Stimulated activated memory B cell treated with anti-CD40 and anti-IgM and Interleukin-4, amounts not matched to agents 10 μg/mL and 1 μg/mL and 100 μg/mL, for 72 hours (primary cell): ENCODE results near the gene FMNL2.

Experiments
- ATAC-seq: fragments of 150-1000 bp; cut with Tn5 transposase; 2 replicates; pipeline ENCODE4 v1.10.0; 2021
- H3K27ac Mint-ChIP-seq: one replicate; pipeline ENCODE4 v1.8.0; 2022; ENCODE audit warnings: mild to moderate bottlenecking, mixed read lengths
- H3K27me3 Mint-ChIP-seq: one replicate; pipeline ENCODE4 v1.8.0; 2022; ENCODE audit warnings: mixed read lengths
- H3K36me3 Mint-ChIP-seq: one replicate; pipeline ENCODE4 v1.8.0; 2022; ENCODE audit warnings: mixed read lengths
- H3K4me1 Mint-ChIP-seq: one replicate; pipeline ENCODE4 v1.8.0; 2022; ENCODE audit warnings: mixed read lengths
- H3K4me3 Mint-ChIP-seq: one replicate; pipeline ENCODE4 v1.8.0; 2022; ENCODE audit warnings: mild to moderate bottlenecking, moderate library complexity, mixed read lengths
- H3K9me3 Mint-ChIP-seq: one replicate; pipeline ENCODE4 v1.8.0; 2022; ENCODE audit warnings: mixed read lengths

FMNL2 gene

DNA sequence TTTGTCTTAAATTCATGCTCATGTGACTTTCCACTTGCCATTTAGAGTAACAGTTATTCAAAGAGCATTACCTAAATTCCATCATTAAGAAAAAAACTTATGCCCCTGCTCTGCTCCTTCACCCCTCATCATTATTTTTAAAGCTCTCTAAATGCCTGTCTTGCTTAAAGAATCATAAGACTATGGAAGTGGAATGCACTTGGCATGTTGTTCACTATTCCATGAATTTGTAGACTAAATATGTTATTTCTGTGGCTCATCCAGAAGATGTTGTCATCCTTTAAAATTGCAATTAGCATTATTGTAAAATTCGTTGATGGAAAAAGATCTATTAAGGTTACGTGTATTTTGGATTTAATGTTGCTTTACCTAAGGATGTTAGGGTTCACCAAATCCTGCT lies 61.8 kb downstream of the FMNL2 start:
- no peaks in the 10 kb centered on the region for H3K36me3 Mint-ChIP-seq

DNA sequence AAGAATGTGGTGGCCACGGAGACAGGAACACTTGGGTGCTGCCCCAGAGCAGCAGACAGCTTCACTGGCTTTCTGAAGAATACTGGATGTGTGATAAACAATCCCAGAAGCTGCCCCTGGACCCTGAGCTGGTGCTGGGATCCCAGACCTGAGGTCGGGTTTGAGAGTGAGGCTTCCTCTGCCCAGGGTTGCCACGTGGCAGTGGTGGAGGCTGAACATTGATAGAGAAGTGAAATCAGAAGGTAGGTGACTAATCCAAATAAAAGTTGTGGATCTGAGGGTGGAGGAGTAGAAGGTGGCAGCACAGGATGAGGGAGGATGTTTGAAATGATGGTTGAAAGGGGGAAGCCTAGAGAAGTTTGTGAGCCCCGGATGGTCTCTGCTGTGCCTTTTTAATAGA lies 64.0 kb downstream of the FMNL2 start:
- Mint-ChIP-seq H3K4me1 (peaks cover 16% of the 10 kb centered on the region), H3K9me3 (no peaks in the 10 kb centered on the region), H3K27ac (no peak overlapping the region), H3K27me3 (peaks cover 19% of the 10 kb centered on the region), H3K36me3 (no peaks in the 10 kb centered on the region), H3K4me3 (no peak overlapping the region)
- ATAC-seq = peak; percentile 14

More for the DNA sequence above, 61.8 kb downstream of the FMNL2 start:
- Mint-ChIP-seq H3K27me3 (peaks cover 19% of the 10 kb centered on the region), H3K9me3 (no peaks in the 10 kb centered on the region), H3K4me1 (peaks cover 16% of the 10 kb centered on the region), H3K27ac (no peak overlapping the region), H3K4me3 (no peak overlapping the region)
- ATAC-seq = no peak

DNA sequence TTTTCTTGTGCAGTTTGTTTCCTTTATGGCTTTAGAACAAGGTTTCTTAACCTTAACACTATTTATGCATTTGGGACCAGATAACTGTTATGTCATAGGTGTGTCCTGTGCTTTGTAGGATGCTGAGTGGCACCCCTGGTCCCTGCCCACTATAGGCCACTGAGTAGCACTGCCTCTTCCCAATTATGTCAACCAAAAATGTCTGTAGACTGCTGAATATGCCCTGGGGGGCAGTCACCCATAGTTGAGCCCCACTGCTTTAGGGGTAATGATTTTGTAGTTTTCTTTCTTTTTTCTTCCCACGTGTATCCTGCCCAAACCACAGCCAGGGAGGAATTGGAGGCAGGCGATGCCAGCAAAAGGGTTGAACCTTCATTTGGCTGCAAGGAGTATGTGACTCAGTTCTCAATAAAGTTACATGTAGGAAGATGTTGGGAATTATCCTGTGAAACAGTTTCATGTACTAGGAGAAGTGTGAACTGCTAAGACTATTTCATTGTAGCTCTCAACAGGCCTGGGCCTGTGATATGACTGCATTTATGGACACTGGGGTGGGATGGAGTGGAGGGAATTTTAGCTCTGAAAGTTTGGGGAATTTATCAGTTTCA lies 65.7 kb downstream of the FMNL2 start:
- no peak for ATAC-seq
- Mint-ChIP-seq H3K9me3 (no peaks in the 10 kb centered on the region), H3K27me3 (peaks cover 19% of the 10 kb centered on the region), H3K36me3 (no peaks in the 10 kb centered on the region), H3K4me1 (peaks cover 16% of the 10 kb centered on the region), H3K27ac (no peak overlapping the region), H3K4me3 (no peak overlapping the region)

DNA sequence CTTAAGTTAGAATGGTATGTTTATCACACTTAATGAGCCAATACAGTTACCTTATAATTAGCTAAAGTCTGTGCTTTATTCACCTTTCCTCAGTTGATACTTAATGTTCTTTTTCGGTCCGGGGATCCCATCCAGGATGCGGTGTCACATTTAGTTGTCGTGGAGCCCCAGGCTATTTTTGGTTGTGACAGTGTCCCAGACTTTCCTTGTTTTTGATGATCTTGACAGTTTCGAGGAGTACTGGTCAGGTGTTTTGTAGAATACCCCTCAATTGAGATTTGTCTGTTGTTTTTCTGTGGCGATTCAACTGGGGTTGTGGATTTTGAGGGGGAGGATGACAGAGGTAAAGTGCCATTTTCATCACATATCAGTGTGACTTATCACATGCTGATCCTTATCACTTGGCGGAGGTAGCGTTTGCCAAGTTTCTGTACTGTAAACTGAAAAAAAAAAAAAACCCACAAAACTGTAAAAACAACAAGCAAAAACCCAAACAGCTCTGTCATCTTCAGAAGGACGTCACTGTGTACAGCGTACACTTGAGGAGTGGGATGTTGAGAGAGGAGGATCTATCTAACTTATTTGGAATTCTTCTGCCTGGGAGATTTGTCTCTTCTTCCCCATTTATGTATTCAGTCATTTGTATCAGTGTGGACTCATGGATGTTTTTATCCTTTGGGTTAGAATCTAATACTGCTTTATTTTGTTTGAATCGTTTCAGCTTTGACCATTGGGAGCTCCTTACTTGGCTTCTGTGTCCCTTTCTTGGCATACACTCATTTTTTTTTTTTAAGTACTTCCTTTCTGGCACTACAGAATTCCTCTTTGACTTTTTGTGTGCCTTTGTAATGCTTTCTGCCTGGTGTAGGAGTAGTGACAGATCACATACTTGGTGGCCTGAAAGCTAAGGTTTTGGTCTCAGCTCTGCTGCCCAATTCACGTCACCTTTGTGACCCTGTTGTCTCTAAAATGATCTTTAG lies 68.1 kb downstream of the FMNL2 start:
- no peak for ATAC-seq
- H3K27ac Mint-ChIP-seq = no peak overlapping the region
- H3K9me3 Mint-ChIP-seq = no peaks in the 10 kb centered on the region
- no peaks in the 10 kb centered on the region for H3K36me3 Mint-ChIP-seq
- H3K4me3 Mint-ChIP-seq = no peak overlapping the region
- peaks cover 39% of the 10 kb centered on the region for H3K4me1 Mint-ChIP-seq
- H3K27me3 Mint-ChIP-seq = peaks cover 19% of the 10 kb centered on the region

DNA sequence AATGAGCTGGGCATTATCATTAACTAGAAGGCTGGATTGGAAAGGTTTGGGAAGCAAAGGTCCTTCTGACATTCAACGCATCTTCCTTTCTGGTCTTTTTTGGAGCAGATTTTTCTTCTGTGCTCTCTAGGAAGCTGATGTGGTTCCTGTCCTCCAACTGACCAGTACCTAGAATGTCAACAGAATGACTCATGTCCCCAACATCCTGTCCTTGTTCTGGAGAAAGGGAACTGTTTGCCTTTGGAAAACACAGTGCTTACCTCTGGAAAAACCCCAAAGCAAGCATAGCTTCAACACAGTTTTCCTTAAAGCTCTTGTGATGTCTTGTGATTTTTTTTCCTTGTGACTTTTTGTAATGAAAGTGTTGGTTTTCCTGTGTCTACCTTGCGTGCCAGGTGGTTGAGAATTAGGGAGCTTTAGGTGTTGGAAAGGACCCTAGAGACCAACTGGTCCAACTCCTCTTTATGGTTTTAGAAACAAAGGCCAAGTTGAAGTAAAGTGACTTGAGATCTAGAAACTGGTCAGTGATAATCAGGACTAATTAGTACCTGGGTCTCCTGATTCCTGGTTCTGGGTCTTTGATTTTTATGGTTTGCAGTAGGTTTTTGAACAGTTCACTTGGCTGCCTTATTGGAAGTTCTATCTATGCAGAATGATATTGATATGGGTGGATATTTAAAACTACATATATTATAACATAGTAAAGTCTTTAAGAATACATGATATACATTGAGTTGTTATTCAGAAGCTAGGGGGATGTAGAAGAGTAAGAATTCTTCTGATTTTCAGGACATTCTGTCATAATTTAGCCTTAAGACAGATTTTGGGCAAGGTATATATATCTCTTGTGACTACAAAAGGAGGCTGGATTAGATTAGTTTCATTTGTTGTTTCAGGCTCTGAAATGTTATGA lies 70.5 kb downstream of the FMNL2 start:
- no peak for ATAC-seq
- Mint-ChIP-seq H3K27ac (peak overlapping the region; percentile 74), H3K4me3 (no peak overlapping the region), H3K36me3 (no peaks in the 10 kb centered on the region), H3K9me3 (no peaks in the 10 kb centered on the region), H3K27me3 (no peaks in the 10 kb centered on the region), H3K4me1 (peaks cover 24% of the 10 kb centered on the region)

DNA sequence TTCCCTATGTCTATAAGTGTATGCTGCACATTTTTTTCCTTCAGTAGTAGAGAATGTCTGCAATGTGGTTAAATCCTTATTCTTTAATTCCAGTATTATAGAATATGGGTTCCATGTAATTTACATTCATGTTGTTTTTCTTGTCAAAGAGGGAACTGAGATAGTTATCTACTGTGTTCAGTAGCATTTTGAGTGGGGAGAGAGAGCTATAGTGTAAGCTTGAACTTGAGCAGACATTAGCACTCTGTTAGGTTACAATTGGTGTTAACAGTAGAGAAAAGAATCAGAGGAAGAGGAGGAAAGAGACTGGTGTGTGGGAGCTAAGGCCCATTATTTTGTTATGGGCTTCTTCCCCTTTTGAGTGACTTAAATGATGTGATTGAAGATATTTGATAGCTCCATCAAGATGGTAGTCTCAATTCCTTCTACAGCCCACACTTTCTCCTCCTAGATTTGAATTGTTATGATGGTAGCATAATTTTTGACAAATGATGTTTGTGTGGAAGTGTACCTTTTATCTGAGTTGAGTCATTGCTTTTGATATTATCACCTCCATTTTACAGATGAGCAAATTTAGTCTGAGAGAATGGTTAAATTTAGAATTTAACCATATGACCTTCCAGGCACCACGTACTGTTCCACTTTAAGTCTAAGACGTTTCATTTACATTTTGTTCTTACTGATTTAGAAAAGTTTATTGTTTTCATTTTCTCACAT lies 71.3 kb downstream of the FMNL2 start:
- Mint-ChIP-seq H3K9me3 (no peaks in the 10 kb centered on the region), H3K4me3 (no peak overlapping the region), H3K27me3 (no peaks in the 10 kb centered on the region), H3K4me1 (peaks cover 24% of the 10 kb centered on the region), H3K36me3 (no peaks in the 10 kb centered on the region), H3K27ac (peak overlapping the region; percentile 74)
- ATAC-seq = peak; percentile 71

DNA sequence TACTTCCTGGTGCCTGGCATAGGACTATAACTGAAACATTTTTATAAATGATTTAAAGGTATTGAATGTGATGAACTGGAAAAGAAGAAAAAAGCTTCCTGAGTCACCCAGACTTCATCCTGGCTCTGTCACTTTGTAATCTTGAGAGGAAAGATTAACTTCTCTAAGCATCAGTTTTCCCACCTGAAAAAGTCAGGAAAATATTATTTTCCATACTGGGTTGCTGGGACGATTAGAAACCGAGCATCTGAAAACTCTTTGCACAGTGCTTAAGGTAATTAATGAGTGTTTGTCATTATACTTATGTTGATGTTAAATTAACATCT lies 71.8 kb downstream of the FMNL2 start:
- peaks cover 24% of the 10 kb centered on the region for H3K4me1 Mint-ChIP-seq
- ATAC-seq = no peak
- H3K9me3 Mint-ChIP-seq = no peaks in the 10 kb centered on the region
- no peaks in the 10 kb centered on the region for H3K27me3 Mint-ChIP-seq
- H3K36me3 Mint-ChIP-seq = no peaks in the 10 kb centered on the region
- peak overlapping the region; percentile 74 for H3K27ac Mint-ChIP-seq
- peak overlapping the region; percentile 75 for H3K4me3 Mint-ChIP-seq

DNA sequence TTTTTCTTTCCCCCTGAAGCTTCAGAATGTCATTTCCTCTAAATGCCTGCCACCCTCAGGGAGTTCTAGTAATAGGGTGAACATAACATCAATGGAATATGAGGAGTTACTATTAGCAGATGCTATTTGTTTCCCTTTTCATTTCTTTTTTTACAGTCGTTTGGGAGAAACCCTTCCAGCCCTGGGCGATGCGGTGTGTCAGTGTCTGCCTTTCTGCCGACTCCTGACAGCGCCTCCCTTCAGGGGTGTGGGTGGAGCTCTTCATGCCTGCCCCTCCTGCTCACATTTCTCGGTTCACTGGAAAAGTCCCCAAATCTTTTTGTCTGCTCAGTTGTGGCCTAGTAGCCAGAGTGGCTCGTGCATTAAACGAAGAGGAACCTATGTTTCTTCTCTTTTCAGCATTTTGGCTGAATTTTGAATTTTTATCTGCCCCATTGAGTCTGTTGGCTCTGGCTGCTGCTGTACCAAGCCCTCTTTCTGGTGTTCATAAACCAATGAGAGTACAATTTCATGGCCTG lies 72.3 kb downstream of the FMNL2 start:
- ATAC-seq = peak; percentile 82
- peak overlapping the region; percentile 74 for H3K27ac Mint-ChIP-seq
- peak overlapping the region; percentile 75 for H3K4me3 Mint-ChIP-seq
- peaks cover 24% of the 10 kb centered on the region for H3K4me1 Mint-ChIP-seq
- H3K36me3 Mint-ChIP-seq = no peaks in the 10 kb centered on the region
- H3K27me3 Mint-ChIP-seq = no peaks in the 10 kb centered on the region
- H3K9me3 Mint-ChIP-seq = no peaks in the 10 kb centered on the region

DNA sequence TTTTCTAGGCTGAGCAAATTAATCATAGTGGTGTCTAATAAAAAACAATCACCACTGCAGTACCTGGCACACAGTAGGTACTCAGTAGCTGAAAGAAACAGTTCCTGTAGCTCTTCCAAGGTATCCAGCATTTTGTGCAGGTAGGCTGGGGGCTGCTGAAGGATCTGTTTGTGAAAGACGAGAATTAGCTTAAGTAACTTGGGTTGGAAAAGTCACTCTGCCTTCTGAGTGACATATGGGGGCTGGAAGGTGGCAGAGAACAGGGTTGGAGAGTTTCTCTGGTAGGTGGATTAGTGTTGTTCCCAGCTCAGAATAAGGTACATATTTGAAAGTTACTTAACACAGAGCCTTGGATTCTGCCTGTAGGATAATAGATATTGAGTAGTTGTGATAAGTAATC lies 72.8 kb downstream of the FMNL2 start:
- Mint-ChIP-seq H3K4me3 (peak overlapping the region; percentile 75), H3K4me1 (peaks cover 24% of the 10 kb centered on the region), H3K27me3 (no peaks in the 10 kb centered on the region), H3K36me3 (no peaks in the 10 kb centered on the region), H3K27ac (peak overlapping the region; percentile 74), H3K9me3 (no peaks in the 10 kb centered on the region)
- ATAC-seq = no peak

DNA sequence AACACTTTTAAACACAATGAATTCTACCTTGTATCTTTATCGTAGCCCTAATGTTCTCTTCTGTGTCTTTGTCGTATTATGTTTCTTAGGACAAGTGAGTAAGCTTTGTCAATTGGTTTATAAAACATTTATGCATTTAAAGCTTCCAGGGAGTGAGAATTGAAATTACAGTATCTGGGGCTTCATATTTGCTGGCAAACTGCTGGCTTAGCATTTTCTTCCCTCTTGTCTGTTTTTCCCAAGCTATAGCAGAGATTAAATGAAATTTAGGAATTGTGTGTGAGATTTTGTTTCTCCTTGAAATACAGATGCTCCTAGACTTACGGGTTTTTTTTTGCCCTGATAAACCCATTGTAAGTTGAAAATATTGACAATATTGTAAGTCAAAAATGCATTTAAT lies 73.3 kb downstream of the FMNL2 start:
- peak overlapping the region; percentile 74 for H3K27ac Mint-ChIP-seq
- H3K36me3 Mint-ChIP-seq = no peaks in the 10 kb centered on the region
- H3K4me1 Mint-ChIP-seq = peaks cover 24% of the 10 kb centered on the region
- no peak for ATAC-seq
- H3K4me3 Mint-ChIP-seq = no peak overlapping the region
- H3K27me3 Mint-ChIP-seq = no peaks in the 10 kb centered on the region
- no peaks in the 10 kb centered on the region for H3K9me3 Mint-ChIP-seq

DNA sequence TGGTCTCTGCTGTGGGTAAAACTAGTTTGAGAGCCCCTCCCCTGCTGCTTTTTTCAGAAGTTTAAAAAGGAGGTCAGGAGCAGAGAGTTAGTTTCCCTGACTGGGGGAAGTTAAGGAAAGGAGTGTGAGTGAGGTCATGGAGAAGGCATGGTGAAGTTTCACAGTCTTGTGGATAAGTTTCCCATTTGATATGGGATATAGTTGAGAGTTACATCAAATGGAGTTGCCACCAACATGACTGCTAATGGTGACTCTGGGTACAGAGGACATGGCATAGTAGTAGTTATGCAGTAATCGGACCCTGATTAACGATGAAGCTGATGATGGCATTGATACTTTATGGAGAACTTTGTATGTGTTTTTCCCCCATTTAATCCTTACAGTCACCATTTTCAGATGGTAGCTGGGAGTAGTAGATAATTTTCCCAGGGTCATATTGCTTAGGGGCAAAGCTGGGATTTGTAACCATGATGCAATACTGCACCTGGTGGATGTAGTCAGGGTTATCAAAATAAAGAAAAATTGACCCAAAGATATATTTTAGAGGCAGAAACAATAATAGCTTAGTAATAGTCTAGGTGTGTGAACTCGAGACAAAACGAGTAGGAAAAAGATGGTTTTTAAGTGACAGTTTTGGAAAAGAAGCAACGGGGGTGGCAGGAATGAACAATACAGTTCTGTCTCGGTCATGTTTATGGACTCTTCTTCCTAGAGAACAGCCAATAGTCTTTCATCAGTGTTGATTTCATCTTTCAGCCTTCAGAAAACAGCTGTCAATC lies 74.6 kb downstream of the FMNL2 start:
- Mint-ChIP-seq H3K4me3 (no peak overlapping the region), H3K36me3 (no peaks in the 10 kb centered on the region), H3K4me1 (peaks cover 24% of the 10 kb centered on the region), H3K9me3 (no peaks in the 10 kb centered on the region), H3K27me3 (no peaks in the 10 kb centered on the region), H3K27ac (no peak overlapping the region)
- no peak for ATAC-seq

DNA sequence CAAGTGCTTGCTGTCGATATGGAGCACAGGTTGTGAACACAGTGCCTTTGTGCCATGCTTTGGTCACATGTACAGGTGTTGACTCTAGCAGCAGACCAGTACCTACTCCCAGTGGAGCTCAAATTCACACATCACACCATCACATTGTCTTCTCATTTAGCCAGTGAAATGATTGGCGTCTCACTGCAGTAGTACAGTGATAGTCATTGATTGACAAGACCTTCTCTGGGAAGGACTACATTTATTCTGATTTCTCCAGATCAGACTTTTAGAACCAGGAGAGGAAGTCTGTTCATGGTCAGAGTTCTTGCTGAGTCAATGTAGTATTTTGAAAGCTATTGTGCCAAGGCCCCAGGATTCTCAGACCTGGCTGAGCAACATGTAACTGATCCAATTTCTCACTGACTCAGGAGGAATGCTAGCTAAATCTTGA lies 75.2 kb downstream of the FMNL2 start:
- Mint-ChIP-seq H3K9me3 (no peaks in the 10 kb centered on the region), H3K4me3 (no peak overlapping the region), H3K27me3 (no peaks in the 10 kb centered on the region), H3K27ac (no peak overlapping the region), H3K36me3 (no peaks in the 10 kb centered on the region), H3K4me1 (peaks cover 24% of the 10 kb centered on the region)
- no peak for ATAC-seq

DNA sequence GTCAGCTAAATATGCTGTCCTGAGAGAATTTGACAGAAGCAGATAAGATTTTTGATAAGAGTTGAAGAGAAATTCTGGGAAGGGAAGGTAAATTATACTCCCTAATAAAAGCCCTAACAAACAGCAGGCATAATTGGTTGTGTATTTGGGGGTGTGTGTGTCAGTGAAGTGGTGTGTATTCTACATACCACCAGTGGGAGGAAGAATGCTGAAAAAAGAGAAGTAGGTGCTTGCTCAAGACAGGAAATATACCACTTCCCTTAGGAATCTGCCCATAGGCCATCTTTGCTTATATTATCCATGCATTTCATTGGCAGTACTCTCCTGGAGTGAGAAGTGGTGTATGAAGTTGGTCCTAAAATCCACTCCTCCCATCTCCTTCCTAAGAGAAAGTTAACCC lies 76.2 kb downstream of the FMNL2 start:
- no peak overlapping the region for H3K27ac Mint-ChIP-seq
- ATAC-seq = no peak
- no peaks in the 10 kb centered on the region for H3K27me3 Mint-ChIP-seq
- H3K36me3 Mint-ChIP-seq = no peaks in the 10 kb centered on the region
- no peaks in the 10 kb centered on the region for H3K9me3 Mint-ChIP-seq
- peaks cover 21% of the 10 kb centered on the region for H3K4me1 Mint-ChIP-seq
- H3K4me3 Mint-ChIP-seq = no peak overlapping the region
